RKO (cell line): ENCODE results near the gene MCU.

ENCODE experiments used
- DNase-seq: peaks from one replicate; pipeline ENCODE4 v3.0.0-alpha.2; 2016; ENCODE audit warnings: low spot score

MCU gene

DNA sequence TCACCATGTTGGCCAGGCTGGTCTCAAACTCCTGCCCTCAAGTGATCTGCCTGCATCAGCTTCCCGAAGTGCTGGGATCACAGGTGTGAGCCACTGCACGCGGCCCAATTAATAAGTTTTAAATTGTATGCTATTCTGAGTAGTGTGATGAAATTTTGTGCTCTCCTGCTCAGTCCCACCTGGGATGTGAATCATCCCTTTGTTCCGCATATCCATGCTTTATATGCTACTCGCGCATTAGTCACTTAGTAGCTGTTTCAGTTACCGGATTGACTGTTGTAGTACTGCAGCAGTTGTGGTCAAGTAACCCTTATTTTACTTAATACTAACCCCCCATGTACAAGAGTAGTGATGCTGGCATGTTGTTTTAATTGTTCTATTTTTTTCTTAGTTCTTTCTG lies 154.3 kb downstream of the MCU start:
- DNase-seq = peak; percentile 96

- peak; percentile 72 for DNase-seq
Observed at GRCh38 chr10:72847681-72848080, 155.7 kb downstream of the MCU start.

DNA sequence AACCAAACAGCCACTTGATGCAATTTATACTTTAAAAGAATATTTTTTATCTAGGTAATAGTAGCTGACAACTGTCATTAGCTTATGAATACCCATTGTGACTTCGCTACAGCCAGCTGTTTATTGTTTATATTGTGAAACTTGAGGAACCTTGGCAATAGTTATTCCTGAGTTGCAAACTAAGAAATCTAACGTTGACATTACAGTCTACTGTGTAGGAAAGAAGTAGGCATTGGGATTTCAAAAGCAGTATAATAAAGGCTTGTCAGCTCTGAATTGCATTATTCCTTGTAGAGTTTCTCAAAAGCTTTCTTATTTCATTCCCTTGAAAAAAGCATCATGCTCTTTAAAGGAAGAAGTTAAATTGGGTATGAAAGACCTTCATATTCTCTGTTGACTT lies 158.9 kb downstream of the MCU start:
- DNase-seq = no peak

DNA sequence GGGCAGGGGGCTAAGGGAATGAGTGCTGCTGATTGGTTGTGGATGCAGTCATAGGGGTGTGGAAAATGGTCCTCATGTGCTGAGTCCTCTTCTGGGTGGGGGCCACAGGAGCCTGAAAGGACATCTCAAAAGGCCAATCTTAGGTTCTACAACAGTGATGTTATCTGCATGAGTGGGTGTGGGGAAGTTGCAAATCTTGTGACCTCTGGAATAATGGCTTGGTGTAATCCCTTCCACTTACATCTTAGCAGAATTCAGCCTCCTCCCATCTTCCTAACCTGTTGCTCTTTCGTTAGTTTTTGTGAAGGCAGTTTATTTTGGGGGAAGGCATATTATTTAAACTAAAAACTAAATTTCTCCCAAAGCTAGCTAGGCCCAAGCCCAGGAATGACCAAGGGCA lies 159.6 kb downstream of the MCU start:
- DNase-seq = no peak

DNA sequence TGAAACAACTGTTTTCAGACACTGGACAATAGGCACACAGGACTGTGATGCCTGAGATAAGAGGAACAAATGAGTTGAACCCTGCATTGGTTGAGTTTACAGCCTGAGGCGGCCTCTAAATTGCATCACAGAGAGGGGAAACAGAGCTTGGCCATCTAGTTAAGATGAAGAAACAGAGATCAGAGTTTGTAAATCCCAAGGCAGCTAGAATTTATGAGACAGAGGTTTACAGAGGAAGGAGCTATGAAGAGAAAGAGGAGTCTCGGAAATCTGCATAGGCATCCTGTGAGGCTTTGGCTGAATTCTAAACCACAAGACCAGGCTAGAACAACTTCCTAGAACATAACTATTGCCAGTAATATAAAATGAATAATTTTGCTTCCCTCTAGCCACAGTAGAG lies 160.6 kb downstream of the MCU start:
- no peak for DNase-seq

DNA sequence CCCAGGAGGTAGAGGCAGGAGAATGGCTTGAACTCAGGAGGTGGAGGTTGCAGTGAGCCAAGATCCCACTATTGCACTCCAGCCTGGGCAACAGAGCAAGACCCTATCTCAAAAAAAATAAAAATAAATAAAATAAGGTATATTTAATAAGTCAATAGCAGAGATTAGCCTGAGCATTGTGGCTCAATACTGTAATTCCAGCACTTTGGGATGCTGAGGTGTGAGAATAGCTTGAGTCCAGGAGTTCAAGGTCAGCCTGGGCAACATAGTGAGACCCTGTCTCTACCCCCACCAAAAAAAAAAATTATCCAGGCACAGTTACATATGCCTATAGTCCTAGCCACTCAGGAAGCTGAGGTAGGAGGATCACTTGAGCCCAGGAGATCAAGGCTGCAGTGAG lies 163.2 kb downstream of the MCU start:
- no peak for DNase-seq

DNA sequence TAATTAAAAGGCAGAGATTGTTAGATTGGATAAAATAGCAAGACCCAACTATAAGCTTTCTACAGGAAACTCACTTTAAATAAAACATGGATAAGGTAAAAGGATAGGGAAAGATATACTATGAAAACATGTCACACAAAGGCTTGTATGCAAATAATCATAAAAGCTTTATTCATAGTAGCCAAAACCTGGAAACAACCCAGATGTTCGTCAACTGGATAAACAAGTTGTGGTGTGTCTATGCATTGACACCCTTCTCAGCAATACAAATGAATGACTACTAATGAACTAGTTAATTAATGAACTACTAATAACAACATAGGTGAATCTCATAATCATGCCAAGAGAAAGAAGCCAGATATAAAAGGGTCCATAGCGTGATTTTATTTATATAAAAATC lies 163.8 kb downstream of the MCU start:
- no peak for DNase-seq

DNA sequence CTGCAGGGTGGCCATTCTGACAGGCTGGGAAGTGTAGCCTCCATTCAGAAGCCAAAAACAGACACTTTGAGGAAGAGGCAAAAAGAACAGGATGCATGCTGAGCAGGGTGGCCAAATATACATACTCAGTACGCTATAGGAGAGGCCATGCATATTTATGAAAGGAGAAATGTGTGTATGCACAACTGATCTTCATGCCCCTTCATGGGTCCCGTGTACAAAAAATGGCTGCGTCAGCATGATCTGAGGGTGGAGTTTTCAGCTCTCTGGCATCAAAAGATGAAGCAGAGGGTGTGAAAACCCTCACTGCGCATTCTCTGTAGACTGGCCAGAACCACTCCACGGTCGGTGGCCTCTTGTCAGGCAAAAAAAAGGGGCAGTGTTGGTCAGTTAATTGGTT lies 166.1 kb downstream of the MCU start:
- no peak for DNase-seq

DNA sequence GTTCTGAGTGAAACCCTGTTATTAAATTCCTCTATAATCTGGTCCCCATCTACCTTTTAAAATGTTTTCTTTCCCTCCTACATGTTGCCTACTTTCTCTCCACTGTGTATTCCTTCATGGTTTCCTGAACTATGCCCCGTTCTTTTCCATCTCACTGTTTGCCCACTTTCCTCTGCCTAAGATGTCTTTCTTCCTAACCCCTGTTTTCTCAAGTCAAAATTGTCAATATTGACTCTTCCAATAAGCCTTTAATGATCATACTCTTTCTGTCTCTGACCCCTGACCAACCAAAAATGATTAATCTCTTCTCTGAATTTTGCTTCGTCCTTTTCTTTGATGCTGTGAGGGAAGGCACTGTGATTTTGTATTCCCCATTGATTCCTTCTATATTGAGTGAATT lies 171.0 kb downstream of the MCU start:
- no peak for DNase-seq

- peak; percentile 54 for DNase-seq
Observed at GRCh38 chr10:72875250-72876055, 183.5 kb downstream of the MCU start.

DNA sequence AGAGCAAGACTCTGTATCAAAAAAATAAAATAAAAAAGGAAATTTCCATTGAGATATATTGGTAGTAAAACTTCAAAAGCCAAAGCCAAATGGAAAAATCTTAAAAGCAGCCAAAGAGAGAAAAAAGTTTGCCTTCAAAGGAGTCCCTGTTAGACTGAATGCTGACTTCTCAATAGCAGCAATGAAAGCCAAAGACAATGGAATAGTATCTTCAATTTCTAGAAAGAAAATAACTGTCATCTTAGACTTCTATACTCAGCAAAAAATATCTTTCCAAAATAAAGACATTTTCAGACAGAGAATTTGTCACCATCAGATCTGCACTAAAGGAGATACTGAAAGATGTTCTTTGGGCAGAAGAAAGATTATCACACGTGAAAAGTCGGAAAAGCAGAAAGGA lies 187.3 kb downstream of the MCU start:
- no peak for DNase-seq

DNA sequence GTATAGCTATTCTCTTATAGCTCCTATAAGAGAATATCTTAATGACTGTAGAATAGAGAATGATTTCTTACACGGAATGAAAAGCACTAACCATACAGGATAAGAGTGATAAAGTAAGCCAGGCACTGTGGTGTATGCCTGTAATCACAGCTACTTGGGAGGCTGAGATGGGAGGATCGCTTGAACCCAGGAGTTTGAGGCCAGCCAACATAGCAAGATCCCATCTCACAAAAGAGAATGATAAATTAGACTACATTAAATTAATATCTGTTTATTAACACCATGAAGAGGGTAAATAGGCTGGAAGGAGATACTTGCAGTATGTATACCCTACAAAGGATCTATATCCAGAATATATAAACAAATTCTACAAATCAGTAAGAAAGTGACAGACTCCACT lies 189.3 kb downstream of the MCU start:
- no peak for DNase-seq

DNA sequence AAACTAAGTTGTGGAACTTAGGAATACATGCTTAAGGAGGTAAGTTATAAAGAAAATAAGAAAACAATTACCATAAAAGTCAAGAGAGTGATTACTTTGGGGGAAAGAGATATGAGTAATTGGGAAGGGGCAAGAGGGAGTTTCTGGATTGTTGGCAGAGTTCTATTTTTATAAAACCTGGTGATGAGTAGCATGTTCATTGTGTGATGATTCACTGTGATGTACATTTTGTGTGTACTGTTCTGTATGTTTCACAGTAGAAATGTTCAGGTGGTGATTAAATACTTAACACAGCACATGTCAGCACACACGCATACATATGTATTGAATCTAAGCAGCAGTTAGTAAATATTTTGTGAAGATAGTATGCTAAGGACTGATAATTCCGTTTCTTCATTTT lies 191.9 kb downstream of the MCU start:
- peak; percentile 20 for DNase-seq

DNA sequence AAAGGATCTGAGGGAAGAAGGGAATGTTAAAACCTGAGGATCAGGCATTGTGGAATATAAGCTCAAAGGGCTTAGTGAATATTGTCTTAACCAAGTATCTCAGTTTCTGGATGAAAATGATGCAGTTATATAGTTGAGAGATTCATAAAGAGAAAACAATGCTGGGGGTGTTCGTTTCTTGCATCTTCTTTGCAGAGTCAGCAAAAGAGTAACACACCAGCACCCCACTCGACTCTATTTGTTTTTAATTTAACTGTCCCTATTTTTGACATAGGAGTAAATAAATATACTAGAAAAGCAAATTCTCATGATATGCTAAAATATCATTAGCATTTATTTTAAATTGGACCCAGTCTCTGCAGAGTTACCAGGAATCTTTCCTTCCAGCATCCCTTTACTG lies 194.0 kb downstream of the MCU start:
- DNase-seq = no peak

- DNase-seq = no peak
Observed at GRCh38 chr10:72886621-72887020, 194.7 kb downstream of the MCU start.

- no peak for DNase-seq
Observed at GRCh38 chr10:72887043-72887442, 195.1 kb downstream of the MCU start.

DNA sequence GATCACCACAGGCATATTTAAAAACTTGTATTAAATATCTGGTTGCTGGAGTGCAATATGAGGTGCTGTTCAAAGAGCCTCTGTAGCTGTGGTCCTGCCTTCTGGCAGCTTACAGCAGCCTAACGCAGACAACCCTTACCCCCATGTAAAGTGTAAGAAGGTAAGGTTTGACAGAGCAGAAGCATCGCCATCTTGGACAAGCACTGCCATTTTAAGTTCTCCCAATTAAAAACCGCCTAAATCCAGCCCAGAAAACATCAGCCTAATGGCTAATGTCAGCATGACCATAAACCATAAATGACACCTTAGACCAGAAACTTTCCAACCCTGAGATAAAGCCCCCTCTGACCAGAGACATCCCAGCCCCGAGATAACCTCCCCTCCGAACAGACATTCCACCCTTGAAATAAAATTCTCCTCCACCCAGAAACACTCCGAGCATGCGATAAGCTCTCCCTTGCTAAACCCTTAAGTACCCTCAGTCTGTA lies 196.3 kb downstream of the MCU start:
- no peak for DNase-seq

GRCh38 chr10:72889391-72889831 lies 197.5 kb downstream of the MCU start:
- DNase-seq = peak; percentile 30

DNA sequence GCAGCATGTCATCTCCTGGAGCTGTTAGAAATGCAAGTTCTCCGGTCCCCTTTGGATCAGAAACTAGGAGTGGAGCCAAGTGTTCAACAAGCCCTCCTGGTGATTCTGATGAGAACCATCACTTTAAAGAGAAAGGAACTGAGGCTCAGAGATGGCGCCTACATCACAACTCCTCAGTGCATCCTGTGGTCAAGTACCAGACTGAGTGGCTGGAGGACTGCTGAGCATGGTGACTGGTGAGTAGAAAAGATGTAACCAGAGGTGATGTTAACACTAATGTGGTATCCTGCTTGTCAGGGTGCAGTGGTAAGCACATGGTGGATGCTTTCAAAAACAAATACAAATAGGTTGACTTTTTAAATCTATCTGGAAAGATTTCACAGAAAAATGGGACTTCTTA lies 198.1 kb downstream of the MCU start:
- no peak for DNase-seq

DNA sequence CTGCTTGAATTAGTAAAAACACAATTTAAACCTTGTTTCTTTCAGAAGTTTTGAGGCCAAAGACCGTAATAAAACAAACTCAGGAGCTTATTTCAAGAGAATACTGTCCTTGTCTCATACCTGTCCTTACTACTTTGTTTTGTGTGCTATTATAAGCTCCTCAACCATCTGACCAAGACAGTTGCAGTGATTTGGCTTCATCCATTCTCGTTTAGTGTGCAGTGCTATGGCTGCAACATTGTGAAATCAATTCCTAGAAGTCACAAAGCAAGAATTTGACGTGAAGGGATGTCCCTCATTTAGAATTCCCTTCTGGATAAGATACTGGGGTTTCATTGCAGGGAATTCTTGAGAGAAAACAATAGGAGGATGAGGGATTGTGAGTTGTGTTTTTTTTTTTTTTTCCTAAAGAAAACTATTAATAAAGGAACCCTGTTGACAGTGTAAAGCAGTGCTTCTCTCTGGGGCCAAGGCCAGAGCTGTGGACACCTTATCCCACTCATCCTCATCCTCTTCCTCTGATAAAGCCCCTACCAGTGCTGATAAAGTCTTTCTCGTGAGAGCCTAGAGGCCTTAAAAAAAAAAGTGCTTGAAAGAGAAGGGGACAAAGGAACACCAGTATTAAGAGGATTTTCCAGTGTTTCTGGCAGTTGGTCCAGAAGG lies 201.3 kb downstream of the MCU start, which contains the start of gene OIT3:
TSS of gene OIT3 (plus strand) at position 604 of the 663 bp plus-strand sequence. CDS start 60 bp downstream, outside the sequence.
- no peak for DNase-seq

- no peak for DNase-seq
Observed at GRCh38 chr10:72895236-72895850, 203.4 kb downstream of the MCU start.

DNA sequence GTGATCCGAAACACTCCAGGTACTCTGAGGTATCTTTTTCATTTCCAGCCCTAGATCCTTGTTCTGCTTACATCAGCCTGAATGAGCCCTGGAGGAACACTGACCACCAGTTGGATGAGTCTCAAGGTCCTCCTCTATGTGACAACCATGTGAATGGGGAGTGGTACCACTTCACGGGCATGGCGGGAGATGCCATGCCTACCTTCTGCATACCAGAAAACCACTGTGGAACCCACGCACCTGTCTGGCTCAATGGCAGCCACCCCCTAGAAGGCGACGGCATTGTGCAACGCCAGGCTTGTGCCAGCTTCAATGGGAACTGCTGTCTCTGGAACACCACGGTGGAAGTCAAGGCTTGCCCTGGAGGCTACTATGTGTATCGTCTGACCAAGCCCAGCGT lies 206.7 kb downstream of the MCU start:
- DNase-seq = no peak

- no peak for DNase-seq
Observed at GRCh38 chr10:72899545-72899944, 207.6 kb downstream of the MCU start.
